ENCODE data around the gene DCAF6.
"Not testable (repeated sequence)": the region's sequence is repeated elsewhere in the genome, so short reads cannot be mapped to it uniquely, and the experiment has no call there.

Gene DCAF6

DNA sequence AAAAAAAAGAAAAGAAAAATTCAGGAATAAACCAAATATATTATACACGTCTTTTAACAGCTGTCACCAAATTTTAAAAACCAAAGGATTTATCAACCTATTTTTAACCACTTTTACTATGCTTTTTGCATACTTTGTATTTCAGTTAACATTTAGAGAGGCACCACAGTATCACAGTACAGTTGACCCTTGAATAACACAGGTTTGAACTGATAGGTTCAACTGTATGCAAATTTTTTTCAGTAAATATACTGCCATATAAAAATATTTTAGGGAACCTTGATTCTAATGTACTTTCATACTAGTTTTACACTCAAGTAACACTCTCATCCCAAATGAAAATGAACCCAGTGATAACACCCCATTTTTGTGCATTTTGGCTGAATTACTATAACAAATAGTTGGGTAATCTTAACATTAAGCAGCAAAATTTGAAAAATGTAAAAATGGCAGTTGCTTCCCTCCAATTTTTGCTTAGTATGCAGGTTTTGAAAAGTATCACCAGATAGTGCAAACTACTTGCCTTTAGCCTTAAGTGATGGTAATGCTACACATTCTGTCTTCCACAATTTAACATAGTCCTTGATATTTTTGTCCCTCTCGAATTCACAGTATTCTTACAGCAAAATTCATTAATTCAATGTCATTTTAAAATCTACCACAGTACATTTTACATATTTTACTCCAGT, 11.8 kb upstream of the DCAF6 start:
- DNase-seq (ENCODE audit: low spot score), result no peak

DNA sequence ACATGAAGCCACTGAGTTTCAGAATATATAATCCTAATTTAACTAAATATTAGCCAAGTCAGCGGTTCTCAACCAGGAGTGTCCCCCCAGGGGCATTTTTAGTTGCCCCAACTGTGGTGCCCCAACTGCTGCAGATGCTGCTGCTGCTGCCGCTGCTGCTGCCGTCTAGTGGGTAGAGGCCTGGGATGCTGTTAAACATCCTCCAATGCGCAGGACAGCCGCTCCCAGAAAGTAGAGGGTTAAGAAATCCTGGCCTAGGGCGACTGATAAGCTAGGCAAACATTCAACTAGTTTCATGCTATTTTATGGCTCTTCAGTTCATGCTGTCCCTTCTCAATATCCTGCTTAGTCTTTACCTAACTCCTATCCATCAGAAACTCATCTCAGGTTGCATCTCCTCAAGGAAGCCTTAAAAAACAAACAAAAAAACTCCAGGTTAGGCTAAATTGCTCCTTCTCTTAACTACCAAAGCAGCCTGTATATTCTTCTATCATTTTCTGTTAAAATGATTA, 9.9 kb upstream of the DCAF6 start:
- DNase-seq (ENCODE audit: low spot score), result no peak

DNA sequence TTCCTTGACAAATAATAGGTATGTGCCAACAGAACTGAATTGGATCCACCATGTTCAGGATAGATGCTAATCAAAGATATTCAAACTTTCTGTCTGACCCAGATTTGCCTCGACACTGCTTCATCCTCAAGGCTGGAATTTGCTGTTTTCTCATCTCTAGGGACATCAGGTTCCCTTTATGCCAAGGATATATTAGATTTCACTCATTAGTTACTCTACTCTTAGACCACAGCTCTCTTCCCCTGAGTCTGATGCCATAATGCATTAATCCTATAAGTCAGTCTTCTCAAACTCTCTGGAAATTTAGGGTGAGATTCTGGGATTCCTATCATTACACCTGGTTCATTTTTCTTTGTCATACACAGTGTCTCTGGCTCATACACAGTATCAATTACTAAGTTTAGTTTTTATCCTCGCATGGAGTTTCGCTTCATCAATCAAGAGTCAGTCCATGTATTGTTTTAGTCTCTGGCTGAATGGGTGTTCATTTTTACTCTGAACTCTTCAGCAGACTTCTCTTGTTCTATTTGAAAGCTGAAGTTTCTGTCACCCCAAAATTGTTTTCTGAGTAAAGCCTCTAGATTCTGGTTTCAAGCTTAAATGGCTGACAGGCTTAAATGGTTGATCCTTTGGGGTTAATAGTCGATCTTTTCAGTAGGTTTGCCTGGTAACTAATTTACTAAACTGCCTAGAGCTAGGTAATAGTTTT, 9.3 kb upstream of the DCAF6 start:
- no peak for DNase-seq (ENCODE audit: low spot score)

DNA sequence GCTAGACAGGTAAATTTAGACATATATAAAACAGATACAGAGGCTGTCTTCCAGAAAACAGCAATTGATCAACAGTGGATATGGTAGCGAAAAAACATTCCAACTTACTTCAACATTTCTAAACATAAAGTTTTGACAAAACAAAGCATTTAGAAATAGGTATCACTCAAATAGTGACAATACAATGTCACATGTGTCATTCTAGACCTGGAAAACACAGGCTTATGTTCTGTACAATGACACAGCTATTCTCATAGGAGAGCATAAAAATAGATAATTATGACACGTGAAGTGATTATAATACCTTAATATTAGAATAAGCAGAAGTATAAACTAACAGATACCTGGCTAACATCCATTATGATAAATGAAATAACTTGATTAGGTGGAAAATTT, 8.0 kb upstream of the DCAF6 start:
- DNase-seq (ENCODE audit: low spot score), result no peak

- not testable (repeated sequence) for DNase-seq (ENCODE audit: low spot score)
These were observed 7.6 kb upstream of the DCAF6 start for GRCh38 chr1:167928919-167929318.

- DNase-seq (ENCODE audit: low spot score), result no peak
These were observed 6.8 kb upstream of the DCAF6 start for GRCh38 chr1:167929725-167930124.

DNA sequence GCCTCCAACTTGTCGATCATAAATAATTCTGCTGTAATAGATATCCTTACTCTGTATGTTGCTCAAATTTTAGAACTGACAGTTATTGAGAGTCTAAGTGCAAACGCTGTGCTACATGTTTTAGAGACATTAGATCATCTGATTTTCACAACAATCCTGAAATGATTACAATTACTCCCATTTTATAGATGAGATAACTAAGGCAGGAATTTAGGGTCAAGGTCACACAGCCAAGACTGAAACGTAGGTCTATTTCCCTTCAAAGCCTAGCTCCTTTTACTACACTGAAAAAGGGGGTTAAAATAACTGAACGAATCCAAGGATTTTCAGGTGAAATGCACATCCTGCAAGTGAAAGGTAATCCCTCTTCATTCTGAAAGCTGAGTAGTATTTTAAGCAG, 2.7 kb upstream of the DCAF6 start:
- no peak for DNase-seq (ENCODE audit: low spot score)

- no peak for DNase-seq (ENCODE audit: low spot score)
These were observed 1.9 kb upstream of the DCAF6 start for GRCh38 chr1:167934426-167935215.

DNA sequence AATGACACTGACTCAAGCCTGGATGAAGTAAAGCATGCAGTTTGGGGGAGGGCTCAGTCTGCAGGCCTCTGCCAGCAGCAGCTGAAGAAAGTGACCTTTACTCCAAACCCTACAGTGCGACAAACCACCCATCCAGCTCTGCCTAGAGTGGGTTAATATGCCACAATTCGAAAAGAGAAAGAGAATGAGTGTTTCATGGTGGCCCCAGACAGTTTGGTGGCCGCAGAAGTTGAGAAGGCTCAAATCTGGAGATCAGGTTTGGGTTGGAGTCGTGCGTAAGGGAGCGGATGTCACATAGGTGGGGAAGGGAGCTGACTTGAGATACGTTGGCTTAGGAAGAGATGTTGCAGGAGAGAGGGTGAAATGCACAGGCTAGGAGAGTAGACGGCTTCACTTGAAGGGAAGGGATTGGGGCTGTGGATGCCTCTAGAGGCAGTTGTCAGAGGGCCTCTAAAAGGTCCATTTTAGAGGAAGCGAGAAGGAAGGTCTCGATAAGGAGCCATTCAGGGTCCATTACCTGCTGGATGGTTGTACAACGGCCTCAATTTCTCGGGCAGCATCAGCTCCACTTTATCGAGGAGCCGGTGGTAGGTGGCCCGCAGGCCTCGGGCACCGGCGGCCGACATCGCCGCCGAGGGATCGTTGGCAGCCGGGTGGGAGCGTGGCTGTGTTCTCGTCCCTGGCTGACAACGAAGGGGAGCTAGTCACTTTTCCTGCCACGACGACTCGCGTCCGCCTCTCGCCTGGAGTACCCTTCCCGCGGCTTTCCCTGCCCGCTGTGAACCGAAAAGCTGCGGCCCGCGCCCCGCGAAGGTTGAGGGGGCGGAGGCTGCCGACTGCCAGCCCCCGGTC, 1.0 kb upstream of the DCAF6 start:
- DNase-seq (ENCODE audit: low spot score), result no peak

DNA sequence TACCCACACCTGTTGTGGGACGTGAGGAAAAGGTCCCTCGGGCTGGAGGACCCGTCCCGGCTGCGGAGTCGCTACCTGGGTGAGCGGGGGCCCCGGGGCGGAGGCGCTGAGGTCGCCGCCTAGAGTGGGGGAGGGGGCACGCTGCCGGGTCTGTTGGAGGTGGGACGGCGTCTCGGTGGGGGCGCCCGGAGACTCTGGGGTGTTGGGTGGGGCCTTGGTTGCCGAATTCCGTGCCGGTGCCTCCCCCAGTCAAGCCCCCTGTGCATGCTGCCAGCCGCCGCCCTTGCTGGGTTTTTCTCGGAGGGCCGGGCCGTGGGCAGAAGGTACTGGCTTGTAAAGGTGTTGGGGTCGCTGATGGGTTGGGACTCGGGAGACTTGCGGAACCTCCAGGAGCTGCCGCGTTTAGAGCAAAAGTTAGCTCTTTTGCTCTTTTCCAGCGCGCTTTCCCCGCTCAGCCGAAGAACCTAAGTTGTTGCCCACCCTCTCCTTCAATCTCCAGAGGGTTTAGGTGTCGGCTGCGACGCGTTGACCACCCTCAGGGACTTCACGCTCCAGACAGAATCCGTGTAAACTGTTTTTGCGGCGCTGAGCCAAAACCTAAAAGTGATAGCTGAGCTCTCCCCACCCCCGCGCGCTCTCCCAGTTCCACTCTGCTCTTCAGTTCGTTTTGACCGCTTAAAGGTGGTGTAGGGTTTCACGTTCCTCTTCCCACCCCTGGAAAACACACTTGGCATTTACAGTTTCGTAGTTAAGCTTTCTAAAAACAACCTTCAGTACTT, 636 bp downstream of the DCAF6 start, which contains the start of gene MPC2:
Gene MPC2 (minus strand): TSS at position 143 of the 779 bp plus-strand sequence. CDS start 1,231 bp downstream, outside the sequence.
- no peak for DNase-seq (ENCODE audit: low spot score)

- no peak for DNase-seq (ENCODE audit: low spot score)
These were observed 1.2 kb downstream of the DCAF6 start for GRCh38 chr1:167937709-167938010.

DNA sequence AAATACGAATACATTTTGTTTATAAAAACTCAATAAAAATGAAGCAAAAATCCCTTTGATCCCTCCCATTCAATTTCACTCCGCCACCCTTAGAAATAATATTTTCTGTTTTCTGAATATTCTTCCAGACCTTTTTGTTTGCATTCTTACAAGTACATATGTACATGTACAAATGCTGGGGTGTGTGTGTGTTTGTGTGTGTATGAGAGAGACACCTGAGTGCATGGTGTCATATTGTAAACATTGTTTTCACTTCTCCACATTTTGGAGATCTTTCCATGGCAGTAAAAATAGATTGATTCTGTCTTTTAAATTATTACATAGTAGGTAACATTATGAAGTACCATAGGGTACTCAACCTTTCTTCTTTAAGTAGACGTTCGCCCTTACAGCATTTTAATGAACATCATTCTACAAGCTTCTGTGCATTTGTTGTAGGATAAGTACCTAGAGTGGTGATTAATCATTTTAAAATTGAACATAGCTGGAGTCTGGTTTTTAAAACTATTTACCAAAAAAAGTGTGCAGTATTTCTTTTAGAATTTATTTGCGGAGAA, 1.7 kb downstream of the DCAF6 start:
- no peak for DNase-seq (ENCODE audit: low spot score)

GRCh38 chr1:167940264-167940663, 3.8 kb downstream of the DCAF6 start:
- DNase-seq (ENCODE audit: low spot score), result no peak

GRCh38 chr1:167943541-167943940, 7.1 kb downstream of the DCAF6 start:
- DNase-seq (ENCODE audit: low spot score), result no peak

- DNase-seq (ENCODE audit: low spot score), result no peak
These were observed 11.2 kb downstream of the DCAF6 start for GRCh38 chr1:167947733-167948132.

GRCh38 chr1:167949785-167950184, 13.3 kb downstream of the DCAF6 start:
- DNase-seq (ENCODE audit: low spot score), result no peak

GRCh38 chr1:167950569-167950968, 14.1 kb downstream of the DCAF6 start:
- no peak for DNase-seq (ENCODE audit: low spot score)

- DNase-seq (ENCODE audit: low spot score), result no peak
These were observed 19.4 kb downstream of the DCAF6 start for GRCh38 chr1:167955915-167956314.

GRCh38 chr1:167957710-167958109, 21.2 kb downstream of the DCAF6 start:
- no peak for DNase-seq (ENCODE audit: low spot score)

DNA sequence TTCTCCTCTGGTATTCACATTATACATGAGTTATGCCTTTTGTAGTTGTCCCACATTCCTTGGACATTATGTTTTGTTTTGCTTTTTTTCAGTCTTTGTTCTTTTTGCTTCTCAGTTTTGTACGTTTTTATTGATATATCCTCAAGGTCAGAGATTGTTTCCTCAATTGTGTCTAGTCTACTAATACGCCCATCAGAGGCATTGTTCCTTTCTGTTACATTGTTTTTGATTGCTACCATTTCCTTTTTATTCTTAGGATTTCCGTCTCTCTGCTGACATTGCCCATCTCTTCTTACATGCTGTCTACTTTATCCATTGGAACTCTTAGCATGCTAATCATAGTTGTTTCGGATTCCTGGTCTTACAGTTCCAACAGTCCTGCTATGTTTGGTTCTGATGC, 28.2 kb downstream of the DCAF6 start:
- no peak for DNase-seq (ENCODE audit: low spot score)

DNA sequence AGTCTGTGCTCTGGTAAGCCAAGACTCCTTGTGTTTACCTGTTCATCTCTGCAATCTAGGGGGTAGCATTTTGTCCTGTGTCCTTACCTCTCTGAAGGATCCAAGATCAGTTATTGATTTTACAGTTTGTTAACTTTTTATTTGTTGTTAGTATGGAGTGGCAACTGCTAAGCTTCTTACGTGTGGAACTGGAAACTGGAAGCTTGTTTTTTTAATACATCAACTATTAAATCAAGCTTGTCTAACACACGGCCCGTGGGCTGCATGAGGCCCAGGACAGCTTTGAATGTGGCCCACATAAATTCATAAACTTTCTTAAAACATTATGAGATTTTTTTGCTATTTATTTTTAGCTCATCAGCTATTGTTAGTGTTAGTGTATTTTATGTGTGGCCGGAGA, 29.6 kb downstream of the DCAF6 start:
- no peak for DNase-seq (ENCODE audit: low spot score)

All from ecto neural progenitor cell (in vitro differentiated cells).